HepG2 (cell line): ENCODE data around the gene AP1G1. TPM values are rescaled to one million over a fixed set of nuclear protein-coding genes. Genes with fewer than 3 reads are reported as not detected.
A peak's percentile ranks its signal among the peaks of the same experiment; 100 is the strongest.

ENCODE experiments used
- ATAC-seq: fragments of 200-7000 bp; cut with Tn5 transposase; 3 replicates; pipeline ENCODE4 v1.9.1; 2020; ENCODE audit warnings: mild to moderate bottlenecking, moderate library complexity
- BruUV-seq: library from RNA; stranded (reverse); fragments of 400-500 nt; replicated peaks from 2 replicates; lab custom pipeline; 2021; lab: Mats Ljungman, UMichigan
- CTCF ChIA-PET: fragments of 300-600 bp; formaldehyde crosslinking; extraction: SDS; loops from one replicate; lab custom pipeline; 2021; ENCODE audit warnings: low total read pairs, inconsistent platforms, low intra/inter-chr PET ratio; lab: Yijun Ruan, JAX
- POLR2A ChIA-PET: fragments of 350-600 bp; sonication (Branson Sonifier 250); formaldehyde crosslinking; loops from one replicate; lab custom pipeline; 2020; ENCODE audit warnings: antibody characterized with exemption, inconsistent platforms; lab: Yijun Ruan, JAX
- DNase-seq: peaks from one replicate; pipeline ENCODE4 v3.0.0-alpha.2; 2015; ENCODE audit warnings: low spot score
- FAIRE-seq: peaks from 3 replicates; lab custom pipeline; 2011; peaks lifted over from hg19 to GRCh38; lab: Jason Lieb, UNC
- H2AFZ ChIP-seq: one replicate; pipeline ENCODE4 v1.6.1; 2011; ENCODE audit warnings: low read length, inconsistent platforms
- H3K27ac ChIP-seq: fragments of 300-600 bp; 3 replicates; pipeline ENCODE4 v1.8.0; 2011; ENCODE audit warnings: mixed run types, mild to moderate bottlenecking, mixed read lengths, low read length, inconsistent platforms; ENCODE audit not compliant: insufficient read depth; ENCODE audit errors: extremely low read length
- H3K27me3 ChIP-seq, 2 experiments: fragments of 200-600 bp in 1 of 2; 2 replicates in 1 of 2; 3 replicates in 1 of 2; pipeline versions ENCODE4 v1.6.0 to v1.8.0; 2011; ENCODE audit warnings: low read length in 2 of 2, mild to moderate bottlenecking in 2 of 2, moderate library complexity in 2 of 2, inconsistent platforms in 1 of 2; ENCODE audit not compliant: insufficient read depth in 2 of 2, control insufficient read depth in 1 of 2
- H3K36me3 ChIP-seq, 2 experiments: fragments of 200-600 bp in 1 of 2; replicated peaks in 1 of 2; 2 replicates in 1 of 2; 3 replicates in 1 of 2; pipeline versions ENCODE4 v1.5.1 to v1.8.0; 2011; ENCODE audit warnings: low read length in 2 of 2, inconsistent platforms in 1 of 2; ENCODE audit not compliant: insufficient read depth in 2 of 2, control insufficient read depth in 1 of 2
- H3K4me1 ChIP-seq: 2 replicates; pipeline ENCODE4 v1.5.1; 2012; ENCODE audit warnings: low read length, inconsistent platforms; ENCODE audit not compliant: insufficient read depth
- H3K4me2 ChIP-seq: 2 replicates; pipeline ENCODE4 v1.6.0; 2011; ENCODE audit warnings: low read depth, low read length, inconsistent platforms
- H3K4me3 ChIP-seq, 3 experiments: fragments of 200-600 bp in 1 of 3; sonication (generic), shearing (Covaris generic) in 1 of 3; replicated peaks in 1 of 3; 2 replicates each; pipeline ENCODE4 v1.5.1; 2011 to 2016; ENCODE audit warnings: low read length in 3 of 3, inconsistent platforms in 2 of 3, low read depth in 2 of 3, mild to moderate bottlenecking in 2 of 3, control low read depth in 1 of 3, mixed read lengths in 1 of 3; ENCODE audit not compliant: insufficient read depth in 1 of 3
- H3K79me2 ChIP-seq: one replicate; pipeline ENCODE4 v1.6.1; 2011; ENCODE audit warnings: low read length, inconsistent platforms; ENCODE audit not compliant: insufficient read depth
- H3K9ac ChIP-seq: 2 replicates; pipeline ENCODE4 v1.6.0; 2011; ENCODE audit warnings: mild to moderate bottlenecking, low read depth, low read length, inconsistent platforms; ENCODE audit not compliant: insufficient read depth
- H3K9me3 ChIP-seq: 2 replicates; pipeline ENCODE4 v1.5.1; 2012; ENCODE audit warnings: mild to moderate bottlenecking, low read length
- H4K20me1 ChIP-seq: 2 replicates; pipeline ENCODE4 v1.6.0; 2011; ENCODE audit warnings: inconsistent platforms, mild to moderate bottlenecking, low read length, moderate library complexity; ENCODE audit not compliant: insufficient read depth
- DMAP1 ChIP-seq: IDR thresholded peaks from 2 replicates; pipeline ENCODE4 v1.6.1; 2016
- HNRNPL ChIP-seq: fragments of 200-400 bp; formaldehyde crosslinking; IDR thresholded peaks from 2 replicates; pipeline ENCODE4 v1.6.1; 2017; ENCODE audit warnings: mild to moderate bottlenecking, low read depth, low read length
- IRX3 ChIP-seq: sonication (generic); formaldehyde crosslinking; IDR thresholded peaks from 2 replicates; pipeline ENCODE4 v1.8.1; 2023; ENCODE audit warnings: mild to moderate bottlenecking, low read depth, missing genetic modification reagents, borderline replicate concordance
- LCORL ChIP-seq, 2 experiments: fragments of 450-650 bp in 1 of 2; sonication (generic) in 1 of 2; formaldehyde crosslinking in 1 of 2; IDR thresholded peaks; 2 replicates each; pipeline versions ENCODE4 v1.5.0 to v1.6.1; 2017 to 2020; ENCODE audit warnings: antibody characterized with exemption in 1 of 2, missing genetic modification reagents in 1 of 2
- POGZ ChIP-seq: sonication (generic); formaldehyde crosslinking; IDR thresholded peaks from 2 replicates; pipeline ENCODE4 v1.4.0; 2020; ENCODE audit warnings: mild to moderate bottlenecking, missing genetic modification reagents
- TEAD3 ChIP-seq: optimal IDR thresholded peaks from 2 replicates; pipeline ENCODE3; 2016; ENCODE audit warnings: borderline replicate concordance
- WGBS: methylation state at CpG from one replicate; pipeline ENCODE4 v1.1.6; 2017; ENCODE audit warnings: low lambda C conversion rate; 5-methylcytosine and 5-hydroxymethylcytosine counted together
- in situ Hi-C: cut with HindIII; loops from 2 replicates; pipeline ENCODE4 v1.10.0; 2017; ENCODE audit warnings: low pct_unique_long_range_greater_than_20kb; ENCODE audit not compliant: extremely low pct_ligation_motif_present
- intact Hi-C: fragments of 100-400 bp; cut with micrococcal nuclease; formaldehyde crosslinking; loops from one replicate; pipeline ENCODE4 v1.10.0; 2022; ENCODE audit not compliant: unreplicated experiment
- polyA plus RNA-seq, 8 experiments: library from polyadenylated mRNA; depleted of rRNA in 3 of 8; stranded (reverse) in 7 of 8; unstranded in 1 of 8; fragments of >200 nt; fragmentation: Illumina TruSeq in 4 of 8; extraction: Trizol in 4 of 8; gene quantifications; 2 replicates each; pipeline versions ENCODE4 v1.2.1 to v1.2.3, GENCODE V29; 2011 to 2016; ENCODE audit warnings: low read depth in 4 of 8, missing spikeins in 1 of 8, mixed read lengths in 1 of 8; ENCODE audit not compliant: insufficient read depth in 1 of 8
- total RNA-seq, 5 experiments: library from RNA; depleted of rRNA; stranded (reverse); fragments of >200 nt; fragmentation: Illumina TruSeq; extraction: Trizol; gene quantifications; 2 replicates each; pipeline ENCODE4 v1.2.3, GENCODE V29; 2016; ENCODE audit warnings: low read depth in 1 of 5
- TF ChIP-seq, protein P1 (sequence below): sonication (generic); formaldehyde crosslinking; IDR thresholded peaks from 2 replicates; pipeline ENCODE4 v1.5.1; 2020; ENCODE audit warnings: missing genetic modification reagents, mild to moderate bottlenecking, borderline replicate concordance
- TF ChIP-seq, protein P2 (sequence below): IDR thresholded peaks from 2 replicates; pipeline ENCODE4 v1.6.1; 2016; ENCODE audit warnings: low read depth, control low read depth
- TF ChIP-seq, protein P3 (sequence below): sonication (generic); formaldehyde crosslinking; IDR thresholded peaks from 2 replicates; pipeline ENCODE4 v1.8.0; 2022; ENCODE audit warnings: mild to moderate bottlenecking, missing genetic modification reagents

AP1G1 gene
- total and polyA plus RNA-seq, 2 of the 13 experiments (the other 11 are each of a cell fraction or from before 2014, with no cell fraction given): 62.2 to 66.2 TPM

DNA sequence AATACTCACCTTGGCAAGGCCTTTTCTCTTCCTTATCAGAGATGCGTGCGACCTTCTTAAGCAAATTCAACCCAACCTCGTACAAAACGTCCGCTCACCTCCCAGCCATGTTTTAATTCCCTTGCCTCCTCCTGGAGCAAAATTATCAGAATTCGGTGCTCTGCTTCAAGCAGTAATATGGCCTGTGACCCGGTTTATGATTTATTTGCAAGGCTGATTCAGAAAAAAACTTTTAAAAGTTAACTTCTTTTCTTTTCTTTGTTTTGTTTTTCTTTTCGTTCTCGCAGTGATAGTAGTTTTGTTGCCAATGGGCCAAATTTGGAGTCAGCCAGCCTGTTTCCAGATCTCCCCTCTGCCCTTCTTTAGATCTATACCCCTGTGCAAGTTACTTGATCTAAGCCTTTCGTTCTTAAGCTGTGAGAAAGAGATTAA is 84.3 kb downstream of the AP1G1 start, which contains the start of gene PHLPP2 (continued):
- TF ChIP-seq, protein P1, sequence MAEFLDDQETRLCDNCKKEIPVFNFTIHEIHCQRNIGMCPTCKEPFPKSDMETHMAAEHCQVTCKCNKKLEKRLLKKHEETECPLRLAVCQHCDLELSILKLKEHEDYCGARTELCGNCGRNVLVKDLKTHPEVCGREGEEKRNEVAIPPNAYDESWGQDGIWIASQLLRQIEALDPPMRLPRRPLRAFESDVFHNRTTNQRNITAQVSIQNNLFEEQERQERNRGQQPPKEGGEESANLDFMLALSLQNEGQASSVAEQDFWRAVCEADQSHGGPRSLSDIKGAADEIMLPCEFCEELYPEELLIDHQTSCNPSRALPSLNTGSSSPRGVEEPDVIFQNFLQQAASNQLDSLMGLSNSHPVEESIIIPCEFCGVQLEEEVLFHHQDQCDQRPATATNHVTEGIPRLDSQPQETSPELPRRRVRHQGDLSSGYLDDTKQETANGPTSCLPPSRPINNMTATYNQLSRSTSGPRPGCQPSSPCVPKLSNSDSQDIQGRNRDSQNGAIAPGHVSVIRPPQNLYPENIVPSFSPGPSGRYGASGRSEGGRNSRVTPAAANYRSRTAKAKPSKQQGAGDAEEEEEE: no peak
- TF ChIP-seq POGZ (no peak), TEAD3 (peak; percentile 5), HNRNPL (no peak), DMAP1 (CRISPR knock-in tag) (no peak), IRX3 (CRISPR knock-in tag) (no peak)

DNA sequence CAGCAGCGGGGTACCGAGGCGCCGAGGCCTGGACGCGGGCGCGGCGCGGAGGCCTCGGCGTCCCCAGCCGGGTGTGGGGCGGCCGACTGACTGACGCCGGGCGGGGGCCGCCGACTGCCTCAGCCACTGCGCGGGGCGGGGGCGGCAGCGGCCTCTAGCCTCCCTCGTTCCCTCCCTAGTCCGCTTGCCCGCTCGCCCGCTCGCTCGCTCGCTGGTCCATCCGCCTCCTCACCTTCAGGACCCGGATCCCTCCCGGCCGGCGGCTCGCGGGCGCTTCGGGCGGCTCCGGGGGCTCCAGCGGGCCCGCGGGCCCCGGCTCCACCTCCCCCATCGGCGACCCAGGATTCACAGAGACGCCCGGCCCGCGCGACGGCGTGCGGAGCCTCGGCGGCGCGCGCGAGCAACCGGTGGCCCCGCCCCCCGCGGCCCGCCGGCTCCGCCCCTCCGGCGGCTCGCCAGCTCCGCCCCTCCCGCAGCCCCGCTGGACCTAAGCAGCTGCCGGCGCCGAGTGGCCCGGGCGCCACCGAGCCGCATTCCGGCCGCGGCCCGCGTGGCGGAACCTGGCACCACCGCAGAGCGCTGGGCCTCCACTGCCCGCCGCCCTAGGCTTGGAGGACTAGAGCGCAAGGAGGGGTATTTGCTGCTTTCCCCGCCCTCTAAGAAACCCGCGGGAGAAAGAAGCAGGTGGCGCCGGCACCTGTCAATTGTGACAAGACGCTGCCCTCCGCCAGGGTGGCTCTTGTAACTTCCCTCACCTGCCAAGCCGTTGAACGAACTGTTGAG is 84.9 kb downstream of the AP1G1 start:
- ATAC-seq: peak; percentile 87
- no TSS peak for BruUV-seq
- Histone ChIP-seq H3K4me1 (peaks cover 38% of the 10 kb centered on the region), H3K79me2 (peaks cover 6% of the 10 kb centered on the region), H3K9ac (peak overlapping the region; percentile 80), H3K27ac (peak overlapping the region; percentile 69), H2AFZ (peak overlapping the region; percentile 57), H3K36me3 (no peaks in the 10 kb centered on the region), H3K4me2 (peak overlapping the region; percentile 98), H3K4me3 (peak overlapping the region; percentile 77 to 88 (median 87)), H3K27me3 (no peaks in the 10 kb centered on the region; a peak in 1 of 5 replicates), H3K9me3 (no peaks in the 10 kb centered on the region), H4K20me1 (peaks cover 4% of the 10 kb centered on the region; the same call in 1 of the 2 replicates)
- 0% methylated on average over 11 of the region's 104 CpGs for WGBS
- POLR2A ChIA-PET: interaction anchor here (1.0 kb wide), 1 partner anchor 9 kb away, joined by 3 read pairs; no protein-coding TSS in a partner anchor
- intact Hi-C loops: loop anchor here (5.0 kb wide), 1 partner anchor 51 kb away; no protein-coding TSS in a partner anchor
- peak; percentile 49 for DNase-seq
- FAIRE-seq: no peak
- CTCF ChIA-PET: no interaction called here
- in situ Hi-C loops: no loop called here
- TF ChIP-seq, protein P2, sequence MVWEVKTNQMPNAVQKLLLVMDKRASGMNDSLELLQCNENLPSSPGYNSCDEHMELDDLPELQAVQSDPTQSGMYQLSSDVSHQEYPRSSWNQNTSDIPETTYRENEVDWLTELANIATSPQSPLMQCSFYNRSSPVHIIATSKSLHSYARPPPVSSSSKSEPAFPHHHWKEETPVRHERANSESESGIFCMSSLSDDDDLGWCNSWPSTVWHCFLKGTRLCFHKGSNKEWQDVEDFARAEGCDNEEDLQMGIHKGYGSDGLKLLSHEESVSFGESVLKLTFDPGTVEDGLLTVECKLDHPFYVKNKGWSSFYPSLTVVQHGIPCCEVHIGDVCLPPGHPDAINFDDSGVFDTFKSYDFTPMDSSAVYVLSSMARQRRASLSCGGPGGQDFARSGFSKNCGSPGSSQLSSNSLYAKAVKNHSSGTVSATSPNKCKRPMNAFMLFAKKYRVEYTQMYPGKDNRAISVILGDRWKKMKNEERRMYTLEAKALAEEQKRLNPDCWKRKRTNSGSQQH: no peak
- no peak for TF ChIP-seq LCORL (IDR thresholded peaks at IDR 0.05)
- TF ChIP-seq LCORL (CRISPR knock-in tag; IDR thresholded peaks at IDR 0.05): peak; percentile 44; the same call in 1 of the 2 replicates
- TF ChIP-seq, protein P3, sequence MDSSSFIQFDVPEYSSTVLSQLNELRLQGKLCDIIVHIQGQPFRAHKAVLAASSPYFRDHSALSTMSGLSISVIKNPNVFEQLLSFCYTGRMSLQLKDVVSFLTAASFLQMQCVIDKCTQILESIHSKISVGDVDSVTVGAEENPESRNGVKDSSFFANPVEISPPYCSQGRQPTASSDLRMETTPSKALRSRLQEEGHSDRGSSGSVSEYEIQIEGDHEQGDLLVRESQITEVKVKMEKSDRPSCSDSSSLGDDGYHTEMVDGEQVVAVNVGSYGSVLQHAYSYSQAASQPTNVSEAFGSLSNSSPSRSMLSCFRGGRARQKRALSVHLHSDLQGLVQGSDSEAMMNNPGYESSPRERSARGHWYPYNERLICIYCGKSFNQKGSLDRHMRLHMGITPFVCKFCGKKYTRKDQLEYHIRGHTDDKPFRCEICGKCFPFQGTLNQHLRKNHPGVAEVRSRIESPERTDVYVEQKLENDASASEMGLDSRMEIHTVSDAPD (CRISPR knock-in tag): 0 out of 2 replicates have a peak, but pooled peaks have one; percentile 25
